Hematopoietic multipotent progenitor cell treated with erythropoietin and hydrocortisone succinate and interleukin-3 and kit ligand, for 8 days (in vitro differentiated cells): Measurements from ENCODE around the gene CPNE7.
"Not testable (repeated sequence)": the region's sequence is repeated elsewhere in the genome, so short reads cannot be mapped to it uniquely, and the experiment has no call there.

ENCODE experiments used
- DNase-seq: peaks from one replicate; pipeline ENCODE4 v3.0.0-alpha.2; 2015

CPNE7 gene

DNA sequence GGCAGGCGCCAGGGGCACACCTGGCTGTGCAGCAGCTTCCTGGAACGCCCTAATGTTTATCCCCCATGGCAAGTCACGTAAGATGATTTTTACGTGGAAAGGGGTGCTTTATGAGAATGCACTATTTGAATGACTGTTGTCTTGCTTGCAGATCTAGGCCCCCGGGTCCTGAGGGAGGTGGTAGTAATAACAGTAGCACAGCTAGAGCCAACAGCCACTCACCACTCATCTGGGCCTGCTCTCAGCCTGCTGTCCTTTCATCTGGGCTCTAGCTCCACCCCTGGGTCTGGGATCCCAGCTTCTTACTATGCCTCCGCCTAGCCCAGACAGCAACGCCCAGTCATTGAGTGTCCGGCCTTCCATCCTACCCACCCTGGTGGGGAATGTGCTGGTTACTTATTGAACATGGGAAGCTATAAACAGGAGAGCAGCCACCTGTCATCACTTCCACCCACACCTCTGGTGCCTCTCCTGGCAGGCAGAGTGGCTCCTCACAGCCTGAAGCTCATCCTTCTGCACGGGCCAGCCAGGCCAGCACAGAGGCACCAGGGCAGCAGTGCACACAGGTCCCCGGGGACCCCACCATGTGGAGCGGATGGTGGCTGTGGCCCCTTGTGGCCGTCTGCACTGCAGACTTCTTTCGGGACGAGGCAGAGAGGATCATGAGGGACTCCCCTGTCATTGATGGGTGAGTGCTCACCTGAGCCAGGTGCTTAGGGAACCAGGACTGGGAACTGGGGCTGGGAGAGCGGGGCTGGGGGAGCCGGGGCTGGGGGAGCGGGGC lies 54.5 kb downstream of the CPNE7 start:
- no peak for DNase-seq

DNA sequence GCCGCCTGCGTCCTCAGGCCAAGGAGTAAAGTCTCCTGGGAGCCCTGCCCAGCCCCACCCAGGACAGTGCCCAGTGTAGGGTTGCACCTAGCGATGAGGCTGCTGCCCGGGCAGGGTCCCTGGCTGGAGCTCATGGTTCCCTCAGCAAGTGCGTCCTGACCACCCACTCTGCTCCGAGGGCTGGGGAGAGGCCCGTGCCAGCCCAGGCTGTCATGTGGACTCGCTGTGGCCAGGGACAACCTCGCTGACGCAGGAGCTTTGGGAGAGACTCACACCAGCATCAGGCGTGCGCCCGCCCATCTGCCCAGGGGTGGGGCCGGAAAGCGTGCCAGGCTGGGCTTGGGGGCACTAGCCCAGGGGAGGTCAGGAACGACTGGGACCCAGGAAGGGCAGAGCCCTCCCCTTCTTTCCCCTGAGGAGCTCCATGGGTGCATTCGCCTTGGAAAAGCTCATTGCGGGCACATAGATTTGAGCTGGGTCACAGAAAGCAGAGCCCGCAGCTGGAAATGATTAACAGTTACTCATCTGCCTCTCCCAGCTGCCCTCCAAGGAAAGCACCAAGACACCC lies 57.6 kb downstream of the CPNE7 start:
- no peak for DNase-seq

DNA sequence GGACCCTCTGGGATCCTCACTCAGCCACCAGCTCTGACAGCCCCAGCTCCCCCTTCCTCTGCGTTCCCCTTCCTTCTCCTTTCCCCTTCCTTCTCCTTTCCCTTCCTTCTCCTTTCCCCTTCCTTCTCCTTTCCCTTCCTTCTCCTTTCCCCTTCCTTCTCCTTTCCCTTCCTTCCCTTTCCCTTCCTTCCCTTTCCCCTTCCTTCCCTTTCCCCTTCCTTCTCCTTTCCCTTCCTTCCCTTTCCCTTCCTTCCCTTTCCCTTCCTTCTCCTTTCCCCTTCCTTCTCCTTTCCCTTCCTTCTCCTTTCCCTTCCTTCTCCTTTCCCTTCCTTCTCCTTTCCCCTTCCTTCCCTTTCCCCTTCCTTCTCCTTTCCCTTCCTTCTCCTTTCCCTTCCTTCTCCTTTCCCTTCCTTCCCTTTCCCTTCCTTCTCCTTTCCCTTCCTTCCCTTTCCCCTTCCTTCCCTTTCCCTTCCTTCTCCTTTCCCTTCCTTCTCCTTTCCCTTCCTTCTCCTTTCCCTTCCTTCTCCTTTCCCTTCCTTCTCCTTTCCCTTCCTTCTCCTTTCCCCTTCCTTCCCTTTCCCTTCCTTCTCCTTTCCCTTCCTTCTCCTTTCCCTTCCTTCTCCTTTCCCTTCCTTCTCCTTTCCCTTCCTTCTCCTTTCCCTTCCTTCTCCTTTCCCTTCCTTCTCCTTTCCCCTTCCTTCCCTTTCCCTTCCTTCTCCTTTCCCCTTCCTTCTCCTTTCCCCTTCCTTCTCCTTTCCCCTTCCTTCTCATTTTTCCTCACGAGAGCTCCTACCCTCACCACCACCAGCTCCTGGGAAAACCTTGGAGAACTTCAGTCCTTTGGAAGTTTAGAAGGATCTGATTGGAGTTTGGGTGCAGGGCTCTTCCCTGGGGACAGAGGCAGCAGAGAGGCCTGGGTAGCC lies 59.2 kb downstream of the CPNE7 start:
- DNase-seq = not testable (repeated sequence)

DNA sequence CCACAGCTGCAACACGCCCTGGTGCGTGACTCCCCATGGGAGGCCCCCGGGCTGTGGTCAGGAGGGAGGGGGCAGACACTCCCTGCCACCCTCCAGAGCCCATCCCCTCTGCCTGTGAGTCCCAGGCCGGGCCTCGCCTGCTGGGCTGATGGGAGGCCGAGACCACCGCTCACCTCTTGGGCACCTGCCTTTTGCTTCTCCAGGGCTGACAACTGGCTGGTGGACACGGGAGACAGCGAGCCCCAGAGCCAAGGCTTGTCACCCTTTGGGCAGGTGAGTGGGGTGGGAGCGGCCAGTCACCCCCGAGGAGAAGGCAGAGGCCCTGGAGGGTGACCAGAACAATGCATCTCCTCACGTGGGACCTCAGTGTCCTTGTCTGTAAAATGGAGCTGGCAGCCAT lies 61.1 kb downstream of the CPNE7 start:
- DNase-seq = no peak

DNA sequence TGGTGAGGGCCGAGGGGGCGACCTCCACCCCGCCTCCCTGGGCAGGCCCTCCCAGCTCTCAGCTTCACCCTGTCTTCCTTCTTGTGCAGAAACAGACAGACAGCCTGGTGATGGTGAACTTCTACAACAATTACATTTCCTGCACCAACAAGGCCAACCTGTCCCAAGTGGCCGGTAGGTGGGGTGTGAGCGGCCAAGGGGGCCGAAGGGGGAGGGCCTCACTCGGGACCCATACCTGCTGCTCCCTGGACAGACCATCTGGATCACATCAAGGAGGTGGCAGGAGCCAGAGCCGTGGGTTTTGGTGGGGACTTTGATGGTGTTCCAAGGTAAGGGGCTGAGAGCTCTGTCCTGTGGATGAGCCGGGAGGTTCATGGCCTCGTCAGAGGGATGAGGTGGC lies 61.8 kb downstream of the CPNE7 start:
- DNase-seq = no peak

DNA sequence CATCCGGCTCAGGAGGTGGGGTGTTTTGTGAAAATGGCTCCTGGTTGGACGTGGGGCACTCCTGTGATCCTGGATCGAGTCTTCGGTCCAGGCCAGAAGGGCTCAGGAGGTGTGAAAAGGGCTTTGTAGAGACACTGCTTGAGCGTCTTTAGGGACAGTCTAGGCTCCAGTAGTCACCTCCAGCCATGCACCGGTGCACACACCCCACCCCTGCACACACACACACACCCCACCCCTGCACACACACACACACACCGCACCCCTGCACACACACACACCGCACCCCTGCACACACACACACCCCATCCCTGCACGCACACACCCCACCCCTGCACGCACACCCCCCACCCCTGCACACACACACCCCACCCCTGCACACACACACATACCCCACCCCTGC lies 62.9 kb downstream of the CPNE7 start:
- no peak for DNase-seq

DNA sequence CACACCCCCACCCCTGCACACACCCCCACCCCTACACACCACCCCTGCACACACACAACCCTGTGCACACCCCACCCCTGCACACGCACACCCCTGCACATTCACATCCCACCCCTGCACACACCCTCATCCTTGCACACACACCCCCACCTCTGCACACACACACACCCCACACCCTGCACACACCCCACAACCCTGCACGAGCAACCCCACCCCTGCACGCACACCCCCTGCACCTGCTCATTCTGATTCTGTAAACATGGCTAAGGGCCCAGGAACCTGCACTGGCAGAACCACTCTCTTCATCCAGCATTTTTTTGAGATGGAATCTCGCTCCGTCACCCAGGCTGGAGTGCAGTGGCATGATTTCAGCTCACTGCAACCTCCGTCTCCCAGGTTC lies 63.8 kb downstream of the CPNE7 start:
- DNase-seq = no peak

DNA sequence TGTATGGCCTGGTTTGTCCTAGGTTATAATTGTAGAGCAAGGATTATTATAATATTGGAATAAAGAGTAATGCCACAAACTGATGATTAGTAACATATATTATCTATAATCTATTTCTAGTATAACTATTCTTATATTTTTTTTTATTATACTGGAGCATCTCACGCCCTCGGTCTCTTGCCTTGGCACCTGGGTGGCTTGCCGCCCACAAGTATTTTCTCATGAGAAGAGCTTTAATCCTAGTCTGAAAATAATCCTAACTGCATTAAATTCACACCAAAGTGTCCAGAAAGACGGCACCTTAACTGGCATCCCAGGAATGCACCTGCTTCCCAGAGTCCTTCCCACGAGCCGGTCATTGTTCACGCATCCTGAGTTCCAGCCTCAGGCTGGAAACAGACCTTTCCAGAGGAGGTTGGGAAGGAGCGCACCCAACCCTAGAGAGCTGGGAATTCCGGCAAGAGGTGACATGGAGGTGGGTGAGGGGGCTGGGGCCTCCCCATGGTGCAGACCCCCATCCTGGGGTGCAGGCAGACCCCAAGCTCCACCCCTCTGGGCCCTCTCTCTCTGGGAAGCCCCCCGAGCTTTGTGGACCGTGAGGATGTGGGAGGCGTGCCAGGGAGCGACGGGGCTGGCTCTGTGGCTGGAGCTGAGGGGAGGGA lies 66.0 kb downstream of the CPNE7 start:
- no peak for DNase-seq

DNA sequence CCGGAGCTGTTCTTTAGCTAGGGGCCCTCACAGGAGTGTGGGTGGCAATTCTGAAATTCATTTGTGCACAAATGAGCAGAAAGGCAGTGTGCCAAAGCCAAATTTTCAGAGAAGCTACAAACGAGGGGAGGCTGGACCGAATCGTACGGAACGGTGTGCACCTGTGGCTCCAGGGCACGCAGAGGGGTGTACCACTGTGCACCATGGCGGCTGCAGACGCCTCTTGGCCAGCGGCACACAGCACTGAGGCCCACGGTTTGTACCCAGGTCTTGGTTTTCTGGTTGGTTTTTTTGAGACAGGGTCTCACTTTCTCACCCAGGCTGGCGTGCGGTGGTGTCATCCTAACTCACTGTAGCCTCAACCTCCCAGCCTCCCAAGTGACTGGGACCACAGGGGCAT lies 67.0 kb downstream of the CPNE7 start:
- DNase-seq = no peak

DNA sequence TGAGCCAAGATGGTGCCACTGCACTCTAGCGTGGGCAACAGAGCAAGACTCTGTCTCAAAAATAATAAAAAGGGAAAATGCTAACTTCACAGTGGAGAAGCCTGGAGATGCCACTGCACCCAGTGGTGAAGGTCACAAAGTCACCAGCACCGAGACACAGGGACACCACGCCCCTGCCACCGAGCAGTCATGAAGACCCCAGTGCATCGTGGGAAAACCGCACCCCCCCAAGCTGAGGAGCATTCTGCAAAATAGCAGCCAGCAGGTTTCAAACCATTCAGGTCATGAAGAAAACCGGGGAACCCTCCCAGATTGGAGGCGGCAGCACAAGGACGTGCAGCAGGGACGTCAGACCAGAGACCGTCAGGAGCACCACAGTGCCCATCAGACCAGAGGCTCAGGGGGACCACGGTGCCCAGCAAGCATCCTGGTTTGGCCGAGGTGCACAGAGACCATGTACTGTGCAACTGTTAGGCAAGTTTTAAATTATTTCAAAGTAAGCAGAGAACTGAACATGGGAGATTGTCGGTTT lies 68.3 kb downstream of the CPNE7 start:
- peak; percentile 36 for DNase-seq

DNA sequence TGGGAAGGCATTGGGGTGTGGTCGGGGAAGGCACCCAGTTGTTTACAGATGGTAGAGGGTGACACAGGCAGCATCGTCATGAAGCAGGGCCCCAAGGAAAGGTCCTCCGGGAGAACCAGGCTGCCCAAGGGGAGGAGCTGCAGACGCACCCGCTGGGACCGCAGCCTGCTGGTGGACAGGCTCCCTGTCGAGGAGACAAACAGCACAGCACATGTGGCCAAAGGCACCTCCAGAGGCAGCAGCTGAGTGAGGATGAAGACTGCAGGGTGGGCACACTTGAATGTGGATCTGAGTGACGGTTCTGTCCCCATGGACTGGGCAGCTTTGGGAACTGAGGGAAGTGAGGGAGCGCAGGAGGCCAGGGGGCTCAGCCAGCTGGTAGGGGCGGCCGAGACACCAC lies 69.6 kb downstream of the CPNE7 start:
- no peak for DNase-seq

DNA sequence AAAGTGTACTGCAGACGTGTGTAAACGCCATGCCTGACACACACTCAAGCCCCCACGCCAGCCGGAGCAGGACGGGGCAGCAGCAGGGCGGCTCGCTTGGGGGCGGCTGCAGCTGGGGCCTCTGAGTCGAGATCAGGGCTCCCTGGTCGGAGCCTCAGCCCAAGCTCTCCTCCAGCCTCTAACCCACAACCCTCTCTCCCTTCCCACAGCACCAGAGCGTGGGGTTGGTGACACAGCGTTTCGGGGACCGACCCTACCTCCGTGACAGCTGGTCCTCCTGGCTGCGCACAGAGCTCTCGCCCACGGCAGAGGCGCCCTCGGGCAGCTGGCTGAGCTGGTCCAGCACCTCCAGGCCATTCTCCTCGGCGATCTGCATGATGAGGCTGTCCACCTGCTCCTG lies 70.7 kb downstream of the CPNE7 start:
- DNase-seq = no peak
